Large intestine (tissue), 3 donors: ENCODE data around the gene CX3CR1. TPM values are rescaled to one million over a fixed set of nuclear protein-coding genes. Genes with fewer than 3 reads are reported as not detected.
"Not testable (repeated sequence)": the region's sequence is repeated elsewhere in the genome, so short reads cannot be mapped to it uniquely, and the experiment has no call there.

Experiments used
- DNase-seq, 2 donors: peaks; one replicate each; pipeline versions ENCODE4 v3.0.0 to v3.0.0-alpha.2; 2013
- H3K27ac ChIP-seq: one replicate; pipeline ENCODE4 v1.5.1; 2013; ENCODE audit warnings: low read length
- H3K27me3 ChIP-seq: 2 replicates; pipeline ENCODE4 v1.6.1; 2013; ENCODE audit warnings: low read length; ENCODE audit not compliant: control insufficient read depth, insufficient read depth
- H3K36me3 ChIP-seq: 2 replicates; pipeline ENCODE4 v1.6.1; 2013; ENCODE audit warnings: low read length; ENCODE audit not compliant: control insufficient read depth, insufficient read depth
- H3K4me1 ChIP-seq: one replicate; pipeline ENCODE4 v1.6.1; 2013; ENCODE audit warnings: low read length; ENCODE audit not compliant: control insufficient read depth, insufficient read depth
- H3K4me3 ChIP-seq: one replicate; pipeline ENCODE4 v1.5.1; 2013; ENCODE audit warnings: low read length
- H3K9me3 ChIP-seq: one replicate; pipeline ENCODE4 v1.6.1; 2013; ENCODE audit warnings: mild to moderate bottlenecking, low read depth, low read length, moderate library complexity; ENCODE audit not compliant: control insufficient read depth
- WGBS: methylation state at CpG from one replicate; pipeline ENCODE4 v1.1.5; 2013; ENCODE audit warnings: low lambda C conversion rate; ENCODE audit not compliant: insufficient coverage; 5-methylcytosine and 5-hydroxymethylcytosine counted together
- polyA plus RNA-seq: library from polyadenylated mRNA; unstranded; fragments of 120-200 nt; gene quantifications from one replicate; pipeline ENCODE4 v1.2.1, GENCODE V29; 2013

CX3CR1 gene
- polyA plus RNA-seq, 1 donor = 2.8 TPM

GRCh38 chr3:39250116-39250747, 29.6 kb downstream of the CX3CR1 start:
- Histone ChIP-seq H3K27me3 (peaks cover 6% of the 10 kb centered on the region), H3K9me3 (no peaks in the 10 kb centered on the region), H3K36me3 (no peaks in the 10 kb centered on the region), H3K27ac (no peak overlapping the region), H3K4me1 (no peaks in the 10 kb centered on the region), H3K4me3 (no peak overlapping the region)
- no peak for DNase-seq
- no CpG with 5 or more reads among the region's 4 CpGs for WGBS

DNA sequence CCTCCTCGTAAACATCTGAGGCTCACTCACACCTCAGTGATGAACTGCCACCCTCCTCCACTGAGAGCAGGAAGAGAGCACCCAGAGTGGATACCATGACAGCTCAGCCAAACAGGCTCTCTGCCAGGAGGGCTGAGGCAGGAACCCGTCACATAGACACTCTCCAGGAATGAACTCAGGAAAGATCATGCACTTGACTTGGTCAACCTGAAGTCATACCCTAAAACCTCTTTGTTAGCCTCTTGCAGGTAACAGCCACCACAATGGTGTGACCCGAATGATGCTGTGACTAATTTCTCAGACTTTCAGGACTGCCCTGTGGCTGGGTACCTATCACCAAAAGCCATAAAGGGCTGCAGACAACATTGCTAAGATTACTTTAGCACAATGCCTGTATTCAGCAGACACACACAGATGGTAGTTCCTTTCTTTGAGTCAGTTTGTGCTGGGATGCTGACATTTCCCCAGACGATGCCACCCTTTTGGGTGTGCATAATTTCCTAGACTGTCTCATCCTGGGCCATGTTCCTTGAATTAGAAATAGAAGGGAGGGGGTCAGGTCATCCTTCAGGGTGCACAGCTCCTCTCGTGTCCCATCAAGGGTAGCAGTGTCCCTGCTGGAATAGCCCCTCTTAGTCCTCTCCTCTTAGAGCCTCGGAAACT, 30.3 kb downstream of the CX3CR1 start:
- Histone ChIP-seq H3K36me3 (no peaks in the 10 kb centered on the region), H3K27ac (no peak overlapping the region), H3K9me3 (no peaks in the 10 kb centered on the region), H3K27me3 (peaks cover 6% of the 10 kb centered on the region), H3K4me1 (no peaks in the 10 kb centered on the region), H3K4me3 (no peak overlapping the region)
- DNase-seq = no peak
- 80% methylated on average over 1 of the region's 6 CpGs for WGBS

DNA sequence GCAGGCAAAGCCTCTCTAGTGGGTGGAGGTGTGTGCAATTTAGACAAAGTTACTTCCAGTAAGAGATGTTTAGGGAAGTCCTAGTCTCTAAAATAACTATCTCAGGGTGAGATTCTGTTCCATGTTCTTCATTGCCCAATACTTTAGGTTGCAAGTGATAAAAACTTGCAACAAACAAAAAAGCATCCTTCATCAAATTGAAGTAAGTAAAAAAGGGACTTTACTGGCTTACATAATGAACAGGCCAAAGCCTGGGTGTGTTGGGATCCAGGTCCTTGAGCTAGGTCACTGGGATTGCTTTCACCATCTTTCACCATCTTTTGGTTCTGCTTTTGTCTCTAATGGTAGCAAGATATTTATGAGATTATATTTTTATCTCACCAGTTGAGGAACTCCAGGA, 38.3 kb downstream of the CX3CR1 start:
- H3K36me3 ChIP-seq = no peaks in the 10 kb centered on the region
- DNase-seq = no peak
- no peaks in the 10 kb centered on the region for H3K9me3 ChIP-seq
- no peaks in the 10 kb centered on the region for H3K4me1 ChIP-seq
- H3K27ac ChIP-seq = no peak overlapping the region
- H3K4me3 ChIP-seq = no peak overlapping the region
- H3K27me3 ChIP-seq = peaks cover 9% of the 10 kb centered on the region

DNA sequence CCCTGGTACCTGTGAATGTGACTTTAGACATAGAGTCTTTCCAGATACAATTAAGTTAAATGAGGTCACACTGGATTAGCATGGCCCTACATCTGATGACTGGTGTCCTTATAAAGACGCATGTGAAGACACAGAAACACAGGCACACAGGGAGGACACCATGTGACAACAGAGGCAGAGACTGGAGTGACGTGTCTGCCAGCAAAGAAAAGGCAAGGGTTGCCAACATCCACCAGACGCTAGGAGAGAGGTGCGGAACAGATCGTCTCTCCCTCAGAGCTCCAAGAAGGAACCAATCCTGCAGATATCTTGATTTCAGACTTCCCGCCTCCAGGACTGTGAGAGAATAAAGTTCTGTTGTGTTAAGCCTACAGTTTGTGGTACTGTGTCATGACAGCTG, 42.8 kb downstream of the CX3CR1 start:
- Histone ChIP-seq H3K27me3 (peaks cover 15% of the 10 kb centered on the region), H3K4me1 (no peaks in the 10 kb centered on the region), H3K36me3 (no peaks in the 10 kb centered on the region), H3K4me3 (no peak overlapping the region), H3K27ac (no peak overlapping the region), H3K9me3 (no peaks in the 10 kb centered on the region)
- no CpG with 5 or more reads among the region's 6 CpGs for WGBS
- DNase-seq = no peak

DNA sequence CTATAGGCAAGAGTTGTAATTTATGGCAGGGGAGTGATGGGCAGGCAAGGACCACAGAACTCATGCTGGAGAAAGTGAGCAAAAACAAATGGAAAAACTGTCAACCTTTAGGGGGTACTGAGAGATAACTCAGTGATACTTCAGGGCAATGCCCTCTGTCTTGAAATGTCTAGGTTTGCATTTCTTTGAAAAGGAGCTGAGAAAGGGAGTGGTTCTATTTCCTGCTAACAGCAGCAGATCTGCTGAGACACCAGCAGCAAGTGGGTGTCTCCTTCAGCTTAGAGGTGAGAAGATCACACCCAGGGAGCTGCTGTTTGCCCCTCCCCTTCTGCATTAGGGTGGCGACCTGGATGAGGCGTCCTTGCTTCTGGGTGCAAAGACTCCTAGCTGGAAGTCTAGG, 45.2 kb downstream of the CX3CR1 start:
- Histone ChIP-seq H3K4me1 (no peaks in the 10 kb centered on the region), H3K4me3 (no peak overlapping the region), H3K36me3 (no peaks in the 10 kb centered on the region), H3K27ac (no peak overlapping the region), H3K9me3 (no peaks in the 10 kb centered on the region), H3K27me3 (peaks cover 15% of the 10 kb centered on the region)
- no CpG with 5 or more reads among the region's 2 CpGs for WGBS
- peak; percentile 33 to 51 for DNase-seq

GRCh38 chr3:39232859-39233258, 47.0 kb downstream of the CX3CR1 start:
- Histone ChIP-seq H3K27ac (no peak overlapping the region), H3K4me3 (no peak overlapping the region), H3K36me3 (no peaks in the 10 kb centered on the region), H3K27me3 (peaks cover 12% of the 10 kb centered on the region), H3K9me3 (no peaks in the 10 kb centered on the region), H3K4me1 (no peaks in the 10 kb centered on the region)
- DNase-seq = no peak
- no CpG with 5 or more reads among the region's 3 CpGs for WGBS

- 100% methylated on average over 1 of the region's 1 CpG for WGBS
- Histone ChIP-seq H3K4me1 (no peaks in the 10 kb centered on the region), H3K27ac (no peak overlapping the region), H3K36me3 (no peaks in the 10 kb centered on the region), H3K27me3 (peaks cover 8% of the 10 kb centered on the region), H3K4me3 (no peak overlapping the region), H3K9me3 (peaks cover 4% of the 10 kb centered on the region)
- DNase-seq = no peak
These were observed 49.4 kb downstream of the CX3CR1 start for GRCh38 chr3:39230453-39230852.

GRCh38 chr3:39228496-39228895, 51.3 kb downstream of the CX3CR1 start:
- Histone ChIP-seq H3K9me3 (peaks cover 4% of the 10 kb centered on the region), H3K4me3 (no peak overlapping the region), H3K27me3 (peaks cover 8% of the 10 kb centered on the region), H3K27ac (no peak overlapping the region), H3K36me3 (no peaks in the 10 kb centered on the region), H3K4me1 (no peaks in the 10 kb centered on the region)
- no CpG with 5 or more reads among the region's 4 CpGs for WGBS
- no peak for DNase-seq

DNA sequence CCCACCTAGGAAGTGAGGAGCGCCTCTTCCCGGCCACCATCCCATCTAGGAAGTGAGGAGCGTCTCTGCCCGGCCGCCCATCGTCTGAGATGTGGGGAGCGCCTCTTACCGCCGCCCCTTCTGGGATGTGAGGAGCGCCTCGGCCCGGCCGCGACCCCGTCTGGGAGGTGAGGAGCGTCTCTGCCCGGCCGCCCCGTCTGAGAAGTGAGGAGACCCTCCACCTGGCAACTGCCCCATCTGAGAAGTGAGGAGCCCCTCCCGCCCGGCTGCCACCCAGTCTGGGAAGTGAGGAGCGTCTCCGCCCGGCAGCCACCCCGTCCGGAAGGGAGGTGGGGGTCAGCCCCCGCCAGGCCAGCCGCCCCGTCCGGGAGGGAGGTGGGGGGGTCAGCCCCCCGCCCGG, 52.2 kb downstream of the CX3CR1 start:
- not testable (repeated sequence) for H3K36me3 ChIP-seq, H3K4me1 ChIP-seq, H3K27me3 ChIP-seq, H3K9me3 ChIP-seq, DNase-seq, H3K4me3 ChIP-seq, H3K27ac ChIP-seq
- WGBS = no CpG with 5 or more reads among the region's 32 CpGs

- no peaks in the 10 kb centered on the region for H3K36me3 ChIP-seq
- H3K9me3 ChIP-seq = peaks cover 4% of the 10 kb centered on the region
- peaks cover 2% of the 10 kb centered on the region for H3K27me3 ChIP-seq
- no peaks in the 10 kb centered on the region for H3K4me1 ChIP-seq
- no peak for DNase-seq
- H3K4me3 ChIP-seq = no peak overlapping the region
- no peak overlapping the region for H3K27ac ChIP-seq
- 86% methylated on average over 2 of the region's 3 CpGs for WGBS
These were observed 53.6 kb downstream of the CX3CR1 start for GRCh38 chr3:39226106-39226741.
